Natural killer cell (primary cell): Measurements from ENCODE around the gene CX3CL1. TPM values are rescaled to one million over a fixed set of nuclear protein-coding genes. Genes with fewer than 3 reads are reported as not detected.

ENCODE experiments used
- ATAC-seq, 3 donors: fragments of 150-1000 bp in 2 of 3; fragments of 200-7000 bp in 1 of 3; cut with Tn5 transposase; 1 replicate in 1 of 3; 2 replicates in 2 of 3; pipeline ENCODE4 v1.10.0; 2021; ENCODE audit warnings: mild to moderate bottlenecking in 2 of 3, moderate library complexity in 2 of 3
- DNase-seq, 2 donors: peaks; one replicate each; pipeline versions ENCODE4 v3.0.0 to v3.0.0-alpha.2; 2013 to 2021; ENCODE audit warnings: mixed read lengths in 1 of 2
- H3K27ac ChIP-seq: one replicate; pipeline ENCODE4 v1.5.1; 2013; ENCODE audit warnings: mild to moderate bottlenecking, low read length
- H3K27me3 ChIP-seq: one replicate; pipeline ENCODE4 v1.6.1; 2013; ENCODE audit warnings: low read length; ENCODE audit not compliant: control insufficient read depth, insufficient read depth
- H3K36me3 ChIP-seq: one replicate; pipeline ENCODE4 v1.6.1; 2013; ENCODE audit warnings: low read length; ENCODE audit not compliant: control insufficient read depth, insufficient read depth
- H3K4me1 ChIP-seq: one replicate; pipeline ENCODE4 v1.6.1; 2013; ENCODE audit warnings: low read length; ENCODE audit not compliant: control insufficient read depth, insufficient read depth
- H3K4me3 ChIP-seq: one replicate; pipeline ENCODE4 v1.5.1; 2013; ENCODE audit warnings: low read length
- H3K9me3 ChIP-seq: one replicate; pipeline ENCODE4 v1.6.1; 2013; ENCODE audit warnings: low read length; ENCODE audit not compliant: control insufficient read depth, insufficient read depth
- H3K27ac Mint-ChIP-seq, 2 donors: one replicate each; pipeline ENCODE4 v1.8.0; 2022; ENCODE audit warnings: mild to moderate bottlenecking in 2 of 2, mixed read lengths in 2 of 2, moderate library complexity in 1 of 2
- H3K27me3 Mint-ChIP-seq, 2 donors: one replicate each; pipeline ENCODE4 v1.8.0; 2022; ENCODE audit warnings: low read depth in 2 of 2, mixed read lengths in 2 of 2
- H3K36me3 Mint-ChIP-seq: one replicate; pipeline ENCODE4 v1.8.0; 2022; ENCODE audit warnings: mixed read lengths
- H3K4me1 Mint-ChIP-seq, 2 donors: one replicate each; pipeline ENCODE4 v1.8.0; 2022; ENCODE audit warnings: mixed read lengths in 2 of 2
- H3K4me3 Mint-ChIP-seq: one replicate; pipeline ENCODE4 v1.8.0; 2022; ENCODE audit warnings: mild to moderate bottlenecking, moderate library complexity, mixed read lengths
- H3K9me3 Mint-ChIP-seq, 2 donors: one replicate each; pipeline ENCODE4 v1.8.0; 2022; ENCODE audit warnings: mixed read lengths in 2 of 2
- WGBS: methylation state at CpG from one replicate; pipeline ENCODE4 v1.1.7; 2013; ENCODE audit warnings: missing lambda C conversion rate; ENCODE audit not compliant: insufficient coverage; 5-methylcytosine and 5-hydroxymethylcytosine counted together
- intact Hi-C: fragments of 100-400 bp; cut with micrococcal nuclease; formaldehyde crosslinking; loops from one replicate; pipeline ENCODE4 v1.14.2; 2022
- total RNA-seq, 4 donors: library from RNA; stranded (reverse); fragments of 120-200 nt in 1 of 4; gene quantifications; one replicate each; pipeline versions ENCODE4 v1.2.3 to v1.2.4, GENCODE V29; 2013 to 2022
- TF ChIP-seq, protein P1 (sequence below): fragments of 200-600 bp; IDR thresholded peaks from one replicate; pipeline ENCODE4 v1.8.0; 2022; ENCODE audit warnings: antibody characterized with exemption

Gene CX3CL1
- total RNA-seq, 3 donors from 2014 or later (not counting 1 experiment from before 2014, with no cell fraction given) = not detected

DNA sequence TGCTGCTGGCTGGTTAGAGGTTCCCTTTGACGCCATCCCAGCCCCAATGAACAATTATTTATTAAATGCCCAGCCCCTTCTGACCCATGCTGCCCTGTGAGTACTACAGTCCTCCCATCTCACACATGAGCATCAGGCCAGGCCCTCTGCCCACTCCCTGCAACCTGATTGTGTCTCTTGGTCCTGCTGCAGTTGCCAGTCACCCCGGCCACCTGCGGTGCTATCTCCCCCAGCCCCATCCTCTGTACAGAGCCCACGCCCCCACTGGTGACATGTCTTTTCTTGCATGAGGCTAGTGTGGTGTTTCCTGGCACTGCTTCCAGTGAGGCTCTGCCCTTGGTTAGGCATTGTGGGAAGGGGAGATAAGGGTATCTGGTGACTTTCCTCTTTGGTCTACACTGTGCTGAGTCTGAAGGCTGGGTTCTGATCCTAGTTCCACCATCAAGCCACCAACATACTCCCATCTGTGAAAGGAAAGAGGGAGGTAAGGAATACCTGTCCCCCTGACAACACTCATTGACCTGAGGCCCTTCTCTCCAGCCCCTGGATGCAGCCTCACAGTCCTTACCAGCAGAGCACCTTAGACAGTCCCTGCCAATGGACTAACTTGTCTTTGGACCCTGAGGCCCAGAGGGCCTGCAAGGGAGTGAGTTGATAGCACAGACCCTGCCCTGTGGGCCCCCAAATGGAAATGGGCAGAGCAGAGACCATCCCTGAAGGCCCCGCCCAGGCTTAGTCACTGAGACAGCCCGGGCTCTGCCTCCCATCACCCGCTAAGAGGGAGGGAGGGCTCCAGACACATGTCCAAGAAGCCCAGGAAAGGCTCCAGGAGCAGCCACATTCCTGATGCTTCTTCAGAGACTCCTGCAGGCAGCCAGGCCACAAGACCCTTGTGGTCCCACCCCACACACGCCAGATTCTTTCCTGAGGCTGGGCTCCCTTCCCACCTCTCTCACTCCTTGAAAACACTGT is 11.3 kb downstream of the CX3CL1 start:
- no peaks in the 10 kb centered on the region for H3K27me3 ChIP-seq
- H3K27ac ChIP-seq = no peak overlapping the region
- no peaks in the 10 kb centered on the region for H3K36me3 ChIP-seq
- H3K4me3 Mint-ChIP-seq = no peak overlapping the region
- intact Hi-C loops = no loop called here
- H3K4me1 Mint-ChIP-seq = no peaks in the 10 kb centered on the region
- no peaks in the 10 kb centered on the region for H3K36me3 Mint-ChIP-seq
- TF ChIP-seq, protein P1, sequence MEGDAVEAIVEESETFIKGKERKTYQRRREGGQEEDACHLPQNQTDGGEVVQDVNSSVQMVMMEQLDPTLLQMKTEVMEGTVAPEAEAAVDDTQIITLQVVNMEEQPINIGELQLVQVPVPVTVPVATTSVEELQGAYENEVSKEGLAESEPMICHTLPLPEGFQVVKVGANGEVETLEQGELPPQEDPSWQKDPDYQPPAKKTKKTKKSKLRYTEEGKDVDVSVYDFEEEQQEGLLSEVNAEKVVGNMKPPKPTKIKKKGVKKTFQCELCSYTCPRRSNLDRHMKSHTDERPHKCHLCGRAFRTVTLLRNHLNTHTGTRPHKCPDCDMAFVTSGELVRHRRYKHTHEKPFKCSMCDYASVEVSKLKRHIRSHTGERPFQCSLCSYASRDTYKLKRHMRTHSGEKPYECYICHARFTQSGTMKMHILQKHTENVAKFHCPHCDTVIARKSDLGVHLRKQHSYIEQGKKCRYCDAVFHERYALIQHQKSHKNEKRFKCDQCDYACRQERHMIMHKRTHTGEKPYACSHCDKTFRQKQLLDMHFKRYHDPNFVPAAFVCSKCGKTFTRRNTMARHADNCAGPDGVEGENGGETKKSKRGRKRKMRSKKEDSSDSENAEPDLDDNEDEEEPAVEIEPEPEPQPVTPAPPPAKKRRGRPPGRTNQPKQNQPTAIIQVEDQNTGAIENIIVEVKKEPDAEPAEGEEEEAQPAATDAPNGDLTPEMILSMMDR = no peak
- H3K27ac Mint-ChIP-seq = no peak overlapping the region
- WGBS = 80% methylated on average over 8 of the region's 8 CpGs
- no peaks in the 10 kb centered on the region for H3K9me3 Mint-ChIP-seq
- H3K4me3 ChIP-seq = no peak overlapping the region
- ATAC-seq (no peak), DNase-seq (no peak)
- peaks cover 11% of the 10 kb centered on the region for H3K4me1 ChIP-seq
- H3K9me3 ChIP-seq = no peaks in the 10 kb centered on the region
- no peaks in the 10 kb centered on the region for H3K27me3 Mint-ChIP-seq

GRCh38 chr16:57384248-57385070 is 12.2 kb downstream of the CX3CL1 start:
- H3K9me3 ChIP-seq = no peaks in the 10 kb centered on the region
- Mint-ChIP-seq H3K27me3 (no peaks in the 10 kb centered on the region), H3K4me3 (no peak overlapping the region), H3K36me3 (no peaks in the 10 kb centered on the region), H3K27ac (no peak overlapping the region), H3K4me1 (no peaks in the 10 kb centered on the region), H3K9me3 (no peaks in the 10 kb centered on the region)
- intact Hi-C loops = no loop called here
- no peaks in the 10 kb centered on the region for H3K36me3 ChIP-seq
- no peak overlapping the region for H3K4me3 ChIP-seq
- DNase-seq (no peak), ATAC-seq (no peak)
- TF ChIP-seq, protein P1 = no peak
- H3K27ac ChIP-seq = no peak overlapping the region
- no peaks in the 10 kb centered on the region for H3K27me3 ChIP-seq
- WGBS = 25% methylated on average over 10 of the region's 11 CpGs
- H3K4me1 ChIP-seq = peaks cover 11% of the 10 kb centered on the region

GRCh38 chr16:57385083-57385482 is 12.8 kb downstream of the CX3CL1 start:
- Mint-ChIP-seq H3K9me3 (no peaks in the 10 kb centered on the region), H3K4me3 (no peak overlapping the region), H3K27ac (no peak overlapping the region), H3K36me3 (no peaks in the 10 kb centered on the region), H3K4me1 (no peaks in the 10 kb centered on the region), H3K27me3 (no peaks in the 10 kb centered on the region)
- H3K4me3 ChIP-seq = no peak overlapping the region
- peaks cover 11% of the 10 kb centered on the region for H3K4me1 ChIP-seq
- WGBS = 85% methylated on average over 5 of the region's 5 CpGs
- H3K9me3 ChIP-seq = no peaks in the 10 kb centered on the region
- TF ChIP-seq, protein P1 = no peak
- no peaks in the 10 kb centered on the region for H3K27me3 ChIP-seq
- no peak for ATAC-seq
- no peak overlapping the region for H3K27ac ChIP-seq
- no peaks in the 10 kb centered on the region for H3K36me3 ChIP-seq
- intact Hi-C loops = no loop called here
- no peak for DNase-seq
